ENCODE measurements around the gene RNF167. TPM values are rescaled to one million over a fixed set of nuclear protein-coding genes. Genes with fewer than 3 reads are reported as not detected.

RNF167 gene
- total and polyA plus RNA-seq, 2 of the 4 experiments (the other 2 are of a cell fraction), result 13.1 to 79.5 TPM

DNA sequence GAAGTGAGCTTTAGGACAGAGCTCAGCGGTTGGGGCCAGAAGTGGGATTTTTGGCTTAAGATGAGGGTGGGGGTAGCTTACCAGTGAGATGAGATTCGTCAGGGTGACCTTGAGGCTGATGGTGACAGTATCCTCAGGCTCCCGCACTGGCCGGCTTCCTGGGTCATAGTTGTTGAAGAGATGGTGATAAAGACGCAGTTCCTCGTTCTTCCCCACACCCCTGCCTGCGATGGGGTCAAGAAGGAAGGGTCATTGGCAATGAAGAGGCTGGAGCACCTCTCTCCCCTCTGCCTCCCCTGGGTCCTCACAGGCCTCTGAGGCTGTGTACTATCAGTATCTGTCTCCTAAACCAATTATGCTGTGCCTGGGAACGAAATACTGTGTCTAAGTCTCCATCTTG lies 37.5 kb upstream of the RNF167 start:
- Histone ChIP-seq H2BK120ac (ENCODE audit: low read depth, low read length) (no peak overlapping the region), H3K14ac (replicated peaks; ENCODE audit: low read depth, low read length) (no peak overlapping the region), H3K79me1 (ENCODE audit: low read depth in 1 of 2, low read length in 2 of 2) (no peaks in the 10 kb centered on the region), H4K5ac (ENCODE audit: low read depth, low read length) (no peak overlapping the region), H2BK20ac (ENCODE audit: low read depth, low read length) (no peak overlapping the region), H3K4me2 (ENCODE audit: low read depth, low read length) (no peak overlapping the region), H2BK5ac (ENCODE audit: low read depth, low read length, poor library complexity, severe bottlenecking) (no peak overlapping the region), H3K23ac (ENCODE audit: low read depth, low read length) (no peak overlapping the region), H3K4me1 (ENCODE audit: control insufficient read depth, insufficient read depth, low read length) (no peaks in the 10 kb centered on the region), H3K9me3 (ENCODE audit: control insufficient read depth, insufficient read depth, low read length) (no peaks in the 10 kb centered on the region; the same call in 1 of the 2 replicates), H3K56ac (ENCODE audit: extremely low read depth, insufficient read depth, low read length) (no peak overlapping the region), H3K9ac (ENCODE audit: low read depth, low read length) (no peak overlapping the region), H2AFZ (replicated peaks; ENCODE audit: low read length, poor library complexity) (peak overlapping the region; percentile 10), H3K27ac (ENCODE audit: insufficient read depth, low read length) (no peak overlapping the region), H3K9me1 (ENCODE audit: insufficient read depth, low read length) (peaks cover 4% of the 10 kb centered on the region; the same call in 1 of the 2 replicates), H4K20me1 (ENCODE audit: insufficient read depth, low read length) (no peaks in the 10 kb centered on the region; the same call in 1 of the 2 replicates), H3K4ac (ENCODE audit: low read depth, low read length) (no peak overlapping the region), H2AK5ac (ENCODE audit: low read depth, low read length) (no peak overlapping the region), H3K36me3 (ENCODE audit: control insufficient read depth, insufficient read depth, low read length) (peaks cover 2% of the 10 kb centered on the region; the same call in 1 of the 2 replicates), H4K8ac (ENCODE audit: low read depth in 2 of 2, low read length in 2 of 2) (no peak overlapping the region), H2AK9ac (replicated peaks; ENCODE audit: low read depth, low read length, poor library complexity) (no peak overlapping the region), H4K91ac (ENCODE audit: insufficient read depth, low read depth, low read length) (no peak overlapping the region), H2BK15ac (ENCODE audit: low read depth, low read length) (no peak overlapping the region), H3K4me3 (ENCODE audit: insufficient read depth, low read depth, low read length) (no peak overlapping the region), H3K27me3 (ENCODE audit: control insufficient read depth, insufficient read depth, low read length) (peaks cover 2% of the 10 kb centered on the region; the same call in 1 of the 2 replicates), H3K18ac (ENCODE audit: low read depth, low read length) (no peak overlapping the region)
- WGBS, 2 experiments (ENCODE audit: extremely low coverage in 2 of 2, insufficient read length in 1 of 2), result 70% methylated on average over 2 of the region's 8 CpGs; no CpG with 5 or more reads in 1 of the 2 experiments
- no TSS peak for BruUV-seq (replicated peaks)
- DNase-seq (no peak), ATAC-seq (ENCODE audit: low read depth) (no peak)
- intact Hi-C loops (cut with micrococcal nuclease) (no loop called here), dilution Hi-C loops (cut with HindIII; ENCODE audit: low sequenced_read_pairs, unreplicated experiment) (no loop called here), in situ Hi-C loops (cut with MboI; ENCODE audit: low sequenced_read_pairs) (no loop called here)
- CTCF ChIA-PET, result interaction anchor here (0.9 to 1.5 kb wide), 3 partner anchors 18 to 115 kb away, joined by 3 to 4 read pairs (median 4); partner anchors contain the start of gene SPAG7
- POLR2A ChIA-PET (ENCODE audit: unreplicated experiment), result no interaction called here
- TF ChIP-seq RCOR1 (IDR thresholded peaks at IDR 0.05; ENCODE audit: insufficient replicate concordance, low read length), result no peak
- no peak for TF ChIP-seq NFE2L2 (IDR thresholded peaks at IDR 0.05; ENCODE audit: low read depth, low read length)
- TF ChIP-seq CEBPB (IDR thresholded peaks at IDR 0.05; ENCODE audit: low read depth, low read length), result no peak
- no peak for TF ChIP-seq RFX5 (IDR thresholded peaks at IDR 0.05; ENCODE audit: low read depth, low read length)
- TF ChIP-seq SMC3 (IDR thresholded peaks at IDR 0.05; ENCODE audit: low read depth, low read length), result no peak
- TF ChIP-seq, protein P1, sequence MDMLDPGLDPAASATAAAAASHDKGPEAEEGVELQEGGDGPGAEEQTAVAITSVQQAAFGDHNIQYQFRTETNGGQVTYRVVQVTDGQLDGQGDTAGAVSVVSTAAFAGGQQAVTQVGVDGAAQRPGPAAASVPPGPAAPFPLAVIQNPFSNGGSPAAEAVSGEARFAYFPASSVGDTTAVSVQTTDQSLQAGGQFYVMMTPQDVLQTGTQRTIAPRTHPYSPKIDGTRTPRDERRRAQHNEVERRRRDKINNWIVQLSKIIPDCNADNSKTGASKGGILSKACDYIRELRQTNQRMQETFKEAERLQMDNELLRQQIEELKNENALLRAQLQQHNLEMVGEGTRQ (IDR thresholded peaks at IDR 0.05; ENCODE audit: low read depth, low read length), result no peak
- no peak for TF ChIP-seq BHLHE40 (IDR thresholded peaks at IDR 0.05; ENCODE audit: low read depth, low read length)
- TF ChIP-seq RAD21 (IDR thresholded peaks at IDR 0.05; ENCODE audit: low read length), result no peak
- no peak for TF ChIP-seq POLR2A (IDR thresholded peaks at IDR 0.05; ENCODE audit: low read depth, low read length)
- TF ChIP-seq MAZ (IDR thresholded peaks at IDR 0.05; ENCODE audit: borderline replicate concordance, low read depth, low read length), result no peak
